Testis (tissue), 3 donors: Measurements from ENCODE around the gene GID4. TPM values are rescaled to one million over a fixed set of nuclear protein-coding genes. Genes with fewer than 3 reads are reported as not detected.

Source experiments
- DNase-seq: peaks from one replicate; pipeline ENCODE4 v3.0.0-alpha.2; 2019
- H3K27ac ChIP-seq, 2 donors: fragments of 200-600 bp; sonication (generic); one replicate each; pipeline ENCODE4 v1.5.1; 2019
- H3K27me3 ChIP-seq: fragments of 200-600 bp; sonication (generic); one replicate; pipeline ENCODE4 v1.5.1; 2019
- H3K36me3 ChIP-seq: fragments of 200-600 bp; sonication (generic); one replicate; pipeline ENCODE4 v1.5.1; 2017; ENCODE audit warnings: low read depth; ENCODE audit errors: missing control alignments
- H3K4me1 ChIP-seq: fragments of 200-600 bp; sonication (generic); one replicate; pipeline ENCODE4 v1.5.1; 2019
- H3K4me3 ChIP-seq, 2 donors: fragments of 200-600 bp; sonication (generic); one replicate each; pipeline ENCODE4 v1.5.1; 2017 to 2019
- H3K9me3 ChIP-seq: fragments of 200-600 bp; sonication (generic); one replicate; pipeline ENCODE4 v1.5.1; 2017
- POLR2A ChIP-seq: fragments of 450-650 bp; IDR thresholded peaks from one replicate; pipeline ENCODE4 v1.6.1; 2017; ENCODE audit warnings: antibody characterized with exemption, mild to moderate bottlenecking, moderate library complexity
- WGBS, 2 donors: methylation state at CpG; one replicate each; pipeline ENCODE4 v1.1.5; 2018; 5-methylcytosine and 5-hydroxymethylcytosine counted together
- intact Hi-C: fragments of 100-400 bp; cut with DNase I; formaldehyde crosslinking; loops from one replicate; pipeline ENCODE4 v1.15.1; 2023; ENCODE audit warnings: low total_unique reads
- polyA plus RNA-seq: library from polyadenylated mRNA; stranded (reverse); fragments of 350-450 nt; fragmentation: Illumina TruSeq; extraction: RNeasy Lipid Tissue Mini Kit (QIAGEN cat#74804); gene quantifications from one replicate; pipeline ENCODE4 v1.2.3, GENCODE V29; 2014; ENCODE audit warnings: low read depth, low replicate concordance; ENCODE audit not compliant: insufficient read depth
- total RNA-seq, 2 donors: library from RNA; depleted of rRNA; stranded (reverse); fragments of >200 nt; gene quantifications; one replicate each; pipeline ENCODE4 v1.2.3, GENCODE V29; 2016
- TF ChIP-seq, protein P1 (sequence below), 3 experiments: fragments of 450-650 bp in 2 of 3; fragments of 200-600 bp in 1 of 3; sonication (generic) in 1 of 3; IDR thresholded peaks; one replicate each; pipeline ENCODE4 v1.5.1; 2016 to 2019; ENCODE audit warnings: antibody characterized with exemption in 3 of 3, mild to moderate bottlenecking in 2 of 3, moderate library complexity in 1 of 3

GID4 gene
- total and polyA plus RNA-seq, 3 donors from 2014 or later, result 28.6 to 88.3 (median 36.1) TPM

DNA sequence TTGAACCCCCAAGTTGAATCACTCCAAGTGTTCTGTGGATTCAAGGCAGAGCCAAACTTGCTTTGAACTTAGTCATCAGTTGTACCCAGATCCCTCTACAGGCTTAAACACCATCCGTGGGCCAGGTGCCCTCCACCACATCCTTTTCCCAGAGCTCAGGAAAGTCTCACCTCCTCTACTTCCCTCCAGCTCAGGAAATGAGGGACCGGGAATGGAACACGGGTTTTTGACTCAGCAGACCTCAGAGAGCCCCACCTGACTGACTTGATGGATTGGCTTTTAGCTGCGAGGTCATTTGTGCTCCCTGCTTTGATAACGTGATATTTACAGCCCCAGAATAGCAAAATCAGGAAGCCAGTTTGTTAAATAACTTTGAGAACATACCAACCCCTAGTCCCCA, 20.1 kb downstream of the GID4 start:
- TF ChIP-seq POLR2A, result no peak
- TF ChIP-seq, protein P1, sequence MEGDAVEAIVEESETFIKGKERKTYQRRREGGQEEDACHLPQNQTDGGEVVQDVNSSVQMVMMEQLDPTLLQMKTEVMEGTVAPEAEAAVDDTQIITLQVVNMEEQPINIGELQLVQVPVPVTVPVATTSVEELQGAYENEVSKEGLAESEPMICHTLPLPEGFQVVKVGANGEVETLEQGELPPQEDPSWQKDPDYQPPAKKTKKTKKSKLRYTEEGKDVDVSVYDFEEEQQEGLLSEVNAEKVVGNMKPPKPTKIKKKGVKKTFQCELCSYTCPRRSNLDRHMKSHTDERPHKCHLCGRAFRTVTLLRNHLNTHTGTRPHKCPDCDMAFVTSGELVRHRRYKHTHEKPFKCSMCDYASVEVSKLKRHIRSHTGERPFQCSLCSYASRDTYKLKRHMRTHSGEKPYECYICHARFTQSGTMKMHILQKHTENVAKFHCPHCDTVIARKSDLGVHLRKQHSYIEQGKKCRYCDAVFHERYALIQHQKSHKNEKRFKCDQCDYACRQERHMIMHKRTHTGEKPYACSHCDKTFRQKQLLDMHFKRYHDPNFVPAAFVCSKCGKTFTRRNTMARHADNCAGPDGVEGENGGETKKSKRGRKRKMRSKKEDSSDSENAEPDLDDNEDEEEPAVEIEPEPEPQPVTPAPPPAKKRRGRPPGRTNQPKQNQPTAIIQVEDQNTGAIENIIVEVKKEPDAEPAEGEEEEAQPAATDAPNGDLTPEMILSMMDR (IDR thresholded peaks at IDR 0.05), result no peak
- 83 to 86% methylated on average over 5 of the region's 5 CpGs for WGBS, 2 donors
- no peaks in the 10 kb centered on the region for H3K36me3 ChIP-seq

DNA sequence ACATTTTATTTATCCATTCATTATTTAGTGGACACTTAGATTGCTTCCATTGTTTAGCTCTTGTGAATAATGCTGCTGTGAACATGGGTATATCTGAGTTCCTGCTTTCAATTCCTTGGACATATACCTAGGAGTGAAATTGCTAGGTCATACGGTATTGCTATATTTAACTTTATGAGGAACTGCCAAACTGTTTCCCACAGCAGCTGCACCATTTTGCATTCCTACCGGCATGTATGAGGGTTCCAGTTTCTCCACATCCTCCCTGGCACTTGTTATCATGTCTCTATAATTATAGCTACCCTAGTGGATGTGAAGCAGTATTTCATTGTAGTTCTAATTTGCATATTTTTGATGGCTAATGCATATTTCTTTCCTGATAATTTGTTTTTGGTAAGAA, 24.8 kb downstream of the GID4 start:
- TF ChIP-seq, protein P1 (IDR thresholded peaks at IDR 0.05), result no peak
- TF ChIP-seq POLR2A, result no peak
- H3K27ac ChIP-seq, result no peak overlapping the region
- DNase-seq, result no peak
- 80 to 86% methylated on average over 2 of the region's 2 CpGs for WGBS, 2 donors
- no peaks in the 10 kb centered on the region for H3K27me3 ChIP-seq
- H3K9me3 ChIP-seq, result no peaks in the 10 kb centered on the region
- no peaks in the 10 kb centered on the region for H3K36me3 ChIP-seq
- intact Hi-C loops, result no loop called here
- no peaks in the 10 kb centered on the region for H3K4me1 ChIP-seq
- H3K4me3 ChIP-seq, result no peak overlapping the region

More for the DNA sequence above, 20.1 kb downstream of the GID4 start:
- Histone ChIP-seq H3K4me3 (no peak overlapping the region), H3K27ac (no peak overlapping the region), H3K4me1 (no peaks in the 10 kb centered on the region), H3K9me3 (no peaks in the 10 kb centered on the region), H3K27me3 (no peaks in the 10 kb centered on the region)
- intact Hi-C loops, result no loop called here
- DNase-seq, result no peak

DNA sequence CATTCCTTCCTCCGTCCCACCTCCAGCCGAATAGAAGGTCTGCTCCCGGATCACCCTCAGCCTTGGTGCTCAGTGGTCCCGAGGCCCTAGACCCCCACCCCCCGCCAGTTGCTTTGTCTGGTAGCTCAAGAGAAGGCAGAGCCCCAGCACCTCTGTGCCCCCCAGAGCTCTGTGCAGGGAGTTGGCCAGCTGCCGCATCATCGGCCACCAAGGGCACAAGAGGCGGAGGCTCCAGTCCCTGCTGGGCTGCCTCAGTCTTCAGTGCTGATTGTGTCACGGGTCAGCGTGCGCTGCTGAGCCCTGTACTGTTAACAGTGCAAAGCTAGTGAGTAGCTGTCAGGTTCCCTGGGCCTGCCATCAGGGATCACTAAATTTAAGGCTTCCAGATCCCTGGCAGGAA, 26.3 kb downstream of the GID4 start:
- Histone ChIP-seq H3K4me1 (no peaks in the 10 kb centered on the region), H3K9me3 (no peaks in the 10 kb centered on the region), H3K27me3 (no peaks in the 10 kb centered on the region), H3K36me3 (no peaks in the 10 kb centered on the region), H3K27ac (no peak overlapping the region), H3K4me3 (no peak overlapping the region)
- 95 to 99% methylated on average over 10 to 11 of the region's 11 CpGs for whole genome bisulfite sequencing, 2 donors
- intact Hi-C loops, result no loop called here
- TF ChIP-seq, protein P1 (IDR thresholded peaks at IDR 0.05), result no peak
- TF ChIP-seq POLR2A, result no peak
- no peak for DNase-seq

DNA sequence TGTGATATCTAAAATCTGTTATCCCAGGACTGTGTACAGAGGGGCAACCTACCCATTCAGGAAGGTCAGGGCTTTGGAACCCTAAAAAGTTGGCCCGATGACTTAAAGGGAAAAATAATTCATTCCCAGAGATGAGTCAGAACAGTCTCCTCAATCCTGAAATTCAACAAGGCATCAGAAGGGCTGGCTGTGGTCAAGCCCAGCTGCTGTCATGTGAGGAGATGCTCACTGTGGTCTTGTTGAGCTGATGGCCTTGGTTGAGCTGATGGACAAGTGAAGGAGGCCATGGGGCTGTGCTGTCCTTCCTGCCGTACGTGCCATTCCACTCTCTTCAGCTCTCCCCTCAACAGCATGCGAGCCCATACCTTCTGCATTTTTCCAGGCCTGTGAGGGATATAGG, 27.7 kb downstream of the GID4 start:
- WGBS, 2 donors, result 88 to 95% methylated on average over 3 to 4 of the region's 4 CpGs
- no peak for TF ChIP-seq POLR2A
- TF ChIP-seq, protein P1 (IDR thresholded peaks at IDR 0.05), result no peak
- intact Hi-C loops, result no loop called here

DNA sequence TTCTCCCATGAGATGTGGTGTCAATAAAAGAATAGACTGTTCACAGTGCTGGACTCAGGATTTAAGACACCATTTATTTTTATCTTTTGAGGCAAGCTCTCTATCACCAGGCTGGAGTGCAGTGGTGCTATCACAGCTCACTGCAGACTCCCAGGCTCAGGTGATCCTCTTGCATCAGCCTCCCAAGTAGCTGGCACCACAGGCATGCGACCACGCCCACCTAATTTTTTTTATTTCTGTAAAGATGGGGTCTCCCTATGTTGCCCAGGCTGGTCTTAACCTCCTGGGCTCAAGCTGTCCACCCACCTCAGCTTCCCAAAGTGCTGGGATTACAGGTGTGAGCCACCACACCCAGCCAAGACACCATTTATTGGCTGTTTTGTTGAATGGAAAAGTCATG, 29.9 kb downstream of the GID4 start:
- intact Hi-C loops, result no loop called here
- TF ChIP-seq, protein P1 (IDR thresholded peaks at IDR 0.05), result no peak
- TF ChIP-seq POLR2A, result no peak
- DNase-seq, result no peak
- Histone ChIP-seq H3K27me3 (no peaks in the 10 kb centered on the region), H3K4me3 (no peak overlapping the region), H3K36me3 (no peaks in the 10 kb centered on the region), H3K9me3 (no peaks in the 10 kb centered on the region), H3K4me1 (no peaks in the 10 kb centered on the region), H3K27ac (no peak overlapping the region)
- 80 to 98% methylated on average over 2 of the region's 2 CpGs for WGBS, 2 donors

More for the DNA sequence above, 27.7 kb downstream of the GID4 start:
- no peak for DNase-seq
- Histone ChIP-seq H3K27ac (no peak overlapping the region), H3K4me3 (no peak overlapping the region), H3K4me1 (no peaks in the 10 kb centered on the region), H3K27me3 (no peaks in the 10 kb centered on the region), H3K36me3 (no peaks in the 10 kb centered on the region), H3K9me3 (no peaks in the 10 kb centered on the region)
